NCI-H2107 (cell line): ENCODE results near the gene PMVK.
"Not testable (repeated sequence)": the region's sequence is repeated elsewhere in the genome, so short reads cannot be mapped to it uniquely, and the experiment has no call there.

Experiments used
- DNase-seq: peaks from one replicate; lab custom pipeline; 2025; lab: John Stamatoyannopoulos, UW

Gene PMVK

DNA sequence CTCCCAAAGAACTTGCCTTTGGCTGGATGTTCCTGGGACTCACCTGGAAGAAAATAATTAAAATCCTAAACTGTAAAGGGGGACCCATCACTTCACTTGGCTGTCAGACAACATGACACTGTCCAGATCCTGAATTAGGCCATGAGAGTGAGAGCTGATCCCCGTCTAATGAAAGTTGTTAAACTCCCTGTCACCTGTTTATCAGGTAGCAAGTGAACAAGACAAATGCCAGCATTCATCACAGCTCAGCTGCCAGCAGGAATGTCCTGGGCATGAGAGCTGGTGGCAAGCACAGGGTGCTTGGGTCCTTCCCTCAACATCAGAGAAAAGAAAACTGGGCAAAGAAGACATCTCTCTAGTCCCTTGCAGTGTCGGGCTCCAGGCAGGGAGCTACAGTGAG, 23.8 kb downstream of the PMVK start:
- no peak for DNase-seq

DNA sequence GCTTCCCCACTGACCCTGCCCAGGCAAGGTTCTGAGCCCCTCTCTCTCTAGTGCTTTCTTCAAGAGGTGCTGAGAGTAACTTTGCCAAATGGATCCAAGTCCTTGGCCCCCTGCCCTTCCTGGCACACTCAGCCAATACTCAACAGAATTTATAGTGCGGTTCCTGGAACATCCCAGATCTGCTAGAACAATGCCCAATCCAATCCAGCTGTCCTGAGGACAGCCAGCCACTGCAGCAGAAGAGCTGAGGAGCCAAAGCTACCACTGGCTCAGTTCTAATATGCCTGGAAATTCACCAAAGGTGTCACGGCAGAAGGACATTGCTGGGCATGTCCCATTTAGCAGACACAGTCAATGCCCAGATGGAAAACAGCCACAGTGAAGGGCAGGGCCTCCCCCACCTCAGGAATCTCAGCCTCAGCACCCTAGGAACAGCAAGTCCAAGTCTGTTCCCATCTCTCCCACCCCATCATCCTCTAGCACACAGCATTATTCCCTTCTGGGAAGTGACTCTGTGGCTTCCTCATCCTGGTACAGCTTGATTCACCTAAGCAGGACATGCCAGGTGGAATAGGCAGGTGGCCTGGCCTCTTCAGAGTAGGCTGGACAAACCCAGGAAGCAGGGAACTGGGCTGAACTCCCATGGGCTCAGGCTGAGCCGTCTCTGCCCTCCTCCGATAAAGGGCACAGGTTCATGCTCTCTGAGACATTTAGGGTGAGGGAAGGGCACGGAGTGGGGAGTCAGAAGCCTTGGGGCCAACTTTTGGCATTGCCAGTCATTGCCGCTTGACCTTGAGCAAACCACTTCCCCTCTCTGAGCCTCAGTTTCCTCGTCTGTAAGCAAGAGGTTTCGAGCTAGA, 24.6 kb downstream of the PMVK start:
- no peak for DNase-seq

- DNase-seq, result no peak
Observed at GRCh38 chr1:154910851-154911250, 25.7 kb downstream of the PMVK start.

DNA sequence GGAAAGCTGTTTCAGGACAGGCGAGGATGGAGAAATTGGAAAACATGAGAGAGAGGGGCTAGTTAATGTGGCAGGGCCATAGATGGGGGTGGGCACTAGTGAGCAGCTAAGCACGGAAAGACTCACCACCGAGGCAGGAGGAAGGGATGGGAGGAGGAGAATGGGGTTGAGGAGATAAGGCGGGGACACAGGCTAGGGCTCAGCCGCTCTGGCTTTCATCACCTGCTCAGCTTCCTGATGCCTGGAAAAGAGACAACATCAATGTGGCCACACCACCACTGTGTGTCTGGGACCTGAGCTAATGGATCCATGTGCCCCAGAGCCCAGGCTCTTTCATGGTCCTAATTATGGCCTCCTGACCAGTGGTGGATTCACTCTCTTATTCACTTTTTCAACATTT, 27.6 kb downstream of the PMVK start:
- no peak for DNase-seq

DNA sequence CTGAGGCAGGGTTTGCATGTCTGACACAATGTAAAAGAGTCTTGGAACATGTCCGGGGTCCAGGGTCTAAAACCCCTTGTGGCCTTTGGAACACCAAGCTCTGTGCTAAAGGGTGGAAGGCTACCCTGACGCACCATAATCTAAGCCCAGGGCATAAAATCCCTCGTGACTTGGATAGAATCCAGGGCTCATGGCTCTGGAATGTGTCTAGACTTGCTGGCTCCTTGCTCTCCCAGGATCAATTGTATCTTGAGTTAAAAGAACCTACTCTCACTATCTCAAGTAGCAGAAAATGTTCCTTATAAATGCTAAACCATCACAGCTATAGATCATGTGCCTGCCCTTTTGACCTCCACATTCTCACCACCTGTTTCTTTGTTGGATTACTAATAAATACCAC, 28.4 kb downstream of the PMVK start:
- DNase-seq, result not testable (repeated sequence)

DNA sequence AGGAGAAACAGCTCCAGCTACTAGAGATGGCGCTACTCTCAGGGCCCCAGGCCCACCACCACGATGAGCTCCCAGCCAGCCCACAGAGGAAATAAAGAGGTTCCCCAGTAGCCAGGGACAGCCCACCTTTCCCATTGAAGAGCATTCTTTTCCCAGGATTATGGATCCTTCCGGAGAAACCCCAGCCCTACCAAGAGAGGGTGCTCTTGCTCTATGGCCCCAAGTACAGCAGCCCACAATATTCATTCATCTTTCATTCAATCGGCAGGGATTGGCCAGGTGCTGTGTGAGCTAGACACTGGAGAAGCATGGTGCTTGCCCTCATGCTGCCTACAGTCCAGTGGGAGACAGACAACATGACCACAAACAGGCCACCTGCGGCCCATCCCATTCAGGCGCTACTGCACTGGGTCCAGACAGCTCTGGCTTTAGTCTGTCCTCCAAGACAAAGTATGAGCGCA, 29.9 kb downstream of the PMVK start:
- DNase-seq, result no peak

- no peak for DNase-seq
Observed at GRCh38 chr1:154902938-154903566, 33.5 kb downstream of the PMVK start.

DNA sequence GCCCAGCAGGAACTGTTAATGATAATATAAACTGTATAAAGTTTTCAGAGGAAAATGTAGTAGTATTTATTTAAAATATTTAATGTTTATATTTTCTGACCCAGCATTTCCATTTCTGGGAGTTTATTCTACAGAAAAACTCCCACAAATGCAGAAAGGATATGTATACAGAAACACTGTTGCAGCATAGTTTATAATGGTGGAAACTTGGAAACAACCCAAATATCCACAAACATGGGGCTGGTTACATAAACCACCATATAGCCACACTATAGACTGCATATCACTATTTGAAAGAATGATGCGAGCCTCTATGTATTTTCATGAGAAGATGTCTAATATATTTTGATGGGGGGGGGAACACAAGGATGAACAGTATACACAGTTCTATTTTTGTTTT, 34.9 kb downstream of the PMVK start:
- no peak for DNase-seq

GRCh38 chr1:154899041-154899440, 37.5 kb downstream of the PMVK start:
- DNase-seq, result no peak

DNA sequence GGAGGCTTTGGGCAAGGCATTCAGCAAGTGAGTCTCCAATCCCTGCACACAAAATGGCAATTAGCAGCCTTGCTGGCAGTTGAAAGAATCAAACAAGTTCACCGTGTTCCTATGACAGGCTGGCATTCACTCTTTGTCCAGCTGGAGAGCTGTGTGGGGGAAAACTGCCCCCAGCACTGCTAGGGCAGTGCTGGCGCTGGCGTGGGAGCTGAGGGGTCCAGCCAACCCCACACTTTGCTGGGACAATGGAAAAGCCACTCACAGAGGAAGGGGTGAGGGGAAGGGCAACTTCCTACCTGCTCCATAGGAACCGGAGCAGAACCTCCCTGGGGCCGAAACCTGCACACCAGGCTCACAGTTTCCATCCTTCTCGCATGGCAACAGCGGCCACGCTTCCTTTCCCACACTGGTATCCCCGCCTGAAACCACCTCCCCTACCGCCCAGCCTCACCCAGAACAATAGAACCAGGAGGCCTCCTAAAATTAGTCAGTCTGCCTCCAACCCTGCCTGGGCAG, 39.7 kb downstream of the PMVK start:
- DNase-seq, result no peak

GRCh38 chr1:154895798-154896197, 40.7 kb downstream of the PMVK start:
- DNase-seq, result no peak

GRCh38 chr1:154891452-154891851, 45.1 kb downstream of the PMVK start:
- no peak for DNase-seq

DNA sequence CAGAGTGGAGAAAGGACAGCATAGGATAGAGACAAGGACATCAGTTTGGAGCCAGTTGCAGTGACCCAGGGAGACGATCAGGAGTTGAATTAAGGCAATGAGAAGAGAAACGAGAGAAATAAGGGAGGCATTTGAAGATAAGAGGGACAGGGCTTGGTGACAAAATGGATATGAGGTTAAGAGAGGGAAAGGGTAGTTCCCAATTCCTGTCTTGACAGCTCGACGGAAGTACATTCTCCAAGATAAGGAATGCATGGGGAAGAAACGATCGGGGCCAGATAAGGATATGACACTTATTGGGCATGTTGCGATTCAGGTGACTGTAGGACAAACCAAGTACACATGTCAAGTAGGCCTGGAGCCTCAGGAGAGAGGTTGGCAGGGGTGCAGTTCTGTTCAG, 47.8 kb downstream of the PMVK start:
- no peak for DNase-seq

GRCh38 chr1:154886281-154887015, 50.1 kb downstream of the PMVK start:
- DNase-seq, result no peak

DNA sequence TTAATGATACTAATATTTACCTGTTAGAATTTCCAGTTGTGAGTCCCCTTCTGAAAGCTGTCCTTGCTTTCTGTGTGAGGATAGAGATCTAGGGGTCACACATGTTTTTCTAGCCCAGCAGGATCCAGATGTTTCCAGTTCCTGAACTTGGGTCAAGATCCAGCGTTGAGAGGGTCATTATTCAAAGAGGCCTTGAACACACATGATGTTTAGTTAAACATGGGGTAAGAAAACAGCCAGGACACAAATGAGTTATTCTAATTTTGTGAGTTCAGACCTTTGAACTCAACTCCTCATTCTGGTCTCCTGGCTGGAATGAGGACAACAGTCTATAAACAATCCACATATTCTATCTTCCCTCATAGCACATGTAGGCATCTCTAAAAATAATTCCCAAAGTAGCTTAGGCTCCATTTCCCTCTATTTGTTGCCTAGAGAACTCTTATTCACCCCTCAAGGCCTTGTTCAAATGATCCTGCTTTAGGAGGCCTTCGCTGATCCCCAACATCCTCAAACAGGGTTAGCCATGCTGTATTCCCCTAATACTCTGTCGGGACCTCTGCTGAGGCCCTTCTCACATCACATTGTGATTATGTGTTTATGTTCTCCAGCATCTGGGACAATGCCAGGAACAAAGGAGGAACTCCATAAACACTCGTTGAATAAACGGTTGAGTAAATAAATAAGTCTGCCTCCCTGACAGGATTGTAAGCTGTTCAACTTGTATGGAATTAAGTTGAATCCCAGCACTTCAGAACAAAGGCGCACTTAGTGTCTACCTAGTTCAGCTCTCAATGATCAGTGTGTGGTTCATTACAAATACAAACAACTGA, 51.4 kb downstream of the PMVK start:
- peak; percentile 40 for DNase-seq

- no peak for DNase-seq
Observed at GRCh38 chr1:154883919-154884868, 52.3 kb downstream of the PMVK start.

DNA sequence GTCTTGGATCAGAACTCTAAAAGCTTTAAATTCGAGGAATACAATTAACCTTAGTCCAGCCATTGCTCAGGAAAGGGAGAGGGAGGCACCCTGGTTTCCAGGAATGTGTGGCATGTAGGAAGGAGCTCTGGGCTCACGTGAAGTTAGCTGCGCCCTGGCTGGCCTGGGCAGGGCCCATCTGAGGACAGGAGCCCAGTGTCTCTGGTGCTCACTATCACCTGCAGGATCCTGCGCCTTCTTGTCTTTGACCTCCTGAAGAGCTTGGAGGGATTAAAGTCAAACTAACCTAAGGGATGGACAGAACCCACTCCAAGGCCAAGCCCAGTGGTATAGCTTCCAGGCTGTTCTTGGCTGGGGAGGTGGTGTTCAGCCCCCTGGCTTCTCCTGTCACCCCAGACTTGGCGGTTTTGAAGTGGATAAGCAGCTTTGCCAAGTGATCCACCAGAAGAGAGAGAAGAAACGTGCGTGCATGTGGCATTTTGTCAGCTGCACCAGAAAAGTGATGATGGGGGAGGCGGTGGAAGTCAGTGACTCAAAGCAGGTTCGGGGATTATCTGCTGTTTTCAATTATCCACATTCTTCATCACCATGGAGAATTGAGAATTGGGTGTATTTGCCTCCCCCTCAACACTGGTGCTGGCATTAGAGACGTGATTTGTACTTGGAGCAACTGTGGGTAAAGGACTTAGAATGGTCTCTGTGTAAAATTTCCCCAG, 54.5 kb downstream of the PMVK start:
- no peak for DNase-seq

- DNase-seq, result no peak
Observed at GRCh38 chr1:154880671-154881070, 55.8 kb downstream of the PMVK start.

DNA sequence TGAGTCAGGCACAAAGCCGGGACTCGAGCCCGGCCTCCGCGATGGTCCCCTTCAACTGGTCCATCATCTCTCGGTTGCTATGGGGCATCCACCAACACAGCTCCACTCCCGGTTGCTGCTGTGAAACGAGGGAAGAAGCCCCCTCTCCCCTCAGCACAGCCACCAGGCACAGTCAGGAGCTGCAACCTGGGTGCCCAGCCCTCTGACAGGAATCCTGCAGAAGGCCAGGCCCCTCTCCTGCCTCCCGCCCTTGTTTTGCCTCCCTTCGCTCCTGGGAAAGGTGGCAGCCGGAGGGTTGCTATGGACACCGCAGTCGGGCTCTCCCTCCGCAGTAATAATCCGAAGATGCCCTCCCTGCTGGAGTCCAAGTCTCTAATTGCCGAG, 57.5 kb downstream of the PMVK start:
- DNase-seq, result no peak
